ENCODE data around the gene RBM15B.

DNA sequence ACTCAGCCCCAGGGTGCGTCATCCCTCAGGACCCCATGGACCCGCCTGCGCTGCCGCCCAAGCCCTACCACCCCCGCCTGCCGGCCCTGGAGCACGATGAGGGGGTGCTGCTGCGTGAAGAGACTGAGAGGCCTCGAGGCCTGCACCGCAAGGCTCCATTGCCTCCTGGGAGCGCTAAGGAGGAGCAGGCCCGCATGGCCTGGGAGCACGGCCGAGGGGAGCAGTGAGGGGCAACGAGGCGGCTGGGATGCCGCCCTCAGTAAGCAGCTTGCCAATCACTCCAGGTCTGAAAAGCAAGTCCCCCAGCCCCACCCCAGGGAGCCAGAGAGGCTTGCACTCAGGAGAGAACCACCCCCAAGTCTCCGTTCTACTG lies 9.8 kb upstream of the RBM15B start:
- TF ChIP-seq CTCF (IDR thresholded peaks at IDR 0.05; ENCODE audit: poor library complexity, severe bottlenecking) (no peak), TAF1 (IDR thresholded peaks at IDR 0.05; ENCODE audit: low read depth) (no peak), EP300 (conservative IDR thresholded peaks at IDR 0.05; ENCODE audit: poor library complexity, severe bottlenecking) (no peak), POLR2AphosphoS5 (IDR thresholded peaks at IDR 0.05) (no peak), EZH2 (IDR thresholded peaks at IDR 0.05; ENCODE audit: borderline replicate concordance, insufficient read depth, low read length, poor library complexity, severe bottlenecking) (no peak), RAD21 (conservative IDR thresholded peaks at IDR 0.05) (no peak)
